GM12891 (cell line): Measurements from ENCODE around the gene ZNF385A.

Experiments
- POLR2A ChIP-seq: IDR thresholded peaks from 2 replicates; pipeline ENCODE4 v1.6.1; 2011; ENCODE audit warnings: low read depth, low read length, control low read depth
- POLR2AphosphoS5 ChIP-seq: IDR thresholded peaks from 2 replicates; pipeline ENCODE4 v1.6.1; 2011; ENCODE audit warnings: low read depth, low read length, control low read depth
- POU2F2 ChIP-seq: IDR thresholded peaks from 2 replicates; pipeline ENCODE4 v1.6.1; 2011; ENCODE audit warnings: low read depth, mild to moderate bottlenecking, control low read depth, low read length, moderate library complexity
- SPI1 ChIP-seq: IDR thresholded peaks from 2 replicates; pipeline ENCODE4 v1.6.1; 2011; ENCODE audit warnings: low read depth, low read length, control low read depth
- TAF1 ChIP-seq: IDR thresholded peaks from 2 replicates; pipeline ENCODE4 v1.6.1; 2011; ENCODE audit warnings: low read depth, low read length, control low read depth

- TF ChIP-seq POLR2A (no peak), POLR2AphosphoS5 (no peak), TAF1 (no peak), SPI1 (no peak), POU2F2 (no peak)
Observed at GRCh38 chr12:54330442-54330841, 54.1 kb downstream of the ZNF385A start.
